ENCODE measurements around the gene AP1G2.
A peak's percentile ranks its signal among the peaks of the same experiment; 100 is the strongest.

AP1G2 gene

DNA sequence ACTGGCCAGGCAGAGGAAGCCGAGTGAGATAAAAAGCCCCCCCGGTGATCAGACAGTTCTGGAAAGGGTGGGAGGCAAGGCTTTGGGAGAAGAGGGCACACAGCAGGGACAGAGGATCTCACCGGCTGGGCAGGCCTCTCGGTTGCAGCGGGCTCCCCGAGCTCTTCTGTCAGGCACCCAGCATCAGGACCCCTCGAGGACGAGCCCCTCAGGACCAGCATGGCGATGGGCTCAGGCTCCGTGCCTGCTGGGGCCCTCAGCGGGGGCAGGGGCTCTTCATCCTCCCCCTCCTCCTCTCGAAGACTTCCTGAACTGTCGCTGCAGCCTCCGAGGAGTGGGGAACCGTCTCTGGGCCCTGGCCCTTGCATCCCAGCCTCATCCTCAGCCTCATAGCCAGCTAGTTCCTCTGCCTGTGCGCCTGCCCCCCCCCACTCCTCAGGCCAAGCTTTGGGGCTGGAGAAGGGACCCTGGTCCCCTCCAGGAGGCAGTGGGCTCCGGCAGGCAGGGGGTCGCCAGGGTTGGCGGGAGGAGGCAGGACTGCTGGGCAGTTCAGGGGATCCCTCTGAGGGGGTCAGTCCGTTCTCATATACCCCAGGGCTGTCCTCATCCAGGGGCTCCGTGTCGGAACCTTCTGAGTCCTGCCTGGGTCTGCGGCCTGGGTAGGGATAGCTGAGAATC lies 3.4 kb upstream of the AP1G2 start:
- no peak for DNase-seq

DNA sequence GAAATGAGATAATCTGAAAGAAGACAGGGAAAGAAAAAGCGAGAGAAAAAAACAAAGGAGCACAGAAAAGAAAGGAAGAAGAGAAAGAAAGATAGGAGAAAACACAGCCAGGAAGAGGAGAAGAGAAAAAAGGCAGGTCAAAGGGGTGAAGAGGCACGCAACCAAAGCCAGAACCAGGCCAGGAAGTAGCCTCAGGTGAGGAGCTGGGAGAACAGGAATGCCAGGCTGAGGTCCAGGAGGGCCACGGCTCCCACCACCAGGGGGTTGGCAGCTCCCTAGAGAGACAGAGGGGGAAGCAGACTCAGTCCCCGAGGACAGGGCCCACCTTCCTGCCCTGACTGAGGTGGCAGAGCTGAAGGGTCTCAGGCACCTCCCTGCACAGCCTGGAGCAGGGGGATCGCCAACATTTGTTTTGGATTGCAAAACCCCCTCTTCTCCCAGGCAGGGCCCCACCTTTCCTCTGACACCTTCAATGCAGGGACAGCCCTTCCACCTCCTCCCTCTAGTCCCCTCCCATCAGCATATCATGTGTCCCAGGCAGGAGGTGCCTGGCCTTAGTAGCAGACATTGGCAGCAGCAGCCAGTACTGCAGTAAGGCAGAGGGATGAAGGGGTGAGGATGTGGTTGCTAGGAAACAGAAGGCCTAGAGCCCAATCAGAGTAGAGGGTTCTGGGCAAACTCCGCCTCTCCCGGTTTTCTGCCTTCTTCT lies 2.0 kb upstream of the AP1G2 start:
- peak; percentile 56 for DNase-seq

DNA sequence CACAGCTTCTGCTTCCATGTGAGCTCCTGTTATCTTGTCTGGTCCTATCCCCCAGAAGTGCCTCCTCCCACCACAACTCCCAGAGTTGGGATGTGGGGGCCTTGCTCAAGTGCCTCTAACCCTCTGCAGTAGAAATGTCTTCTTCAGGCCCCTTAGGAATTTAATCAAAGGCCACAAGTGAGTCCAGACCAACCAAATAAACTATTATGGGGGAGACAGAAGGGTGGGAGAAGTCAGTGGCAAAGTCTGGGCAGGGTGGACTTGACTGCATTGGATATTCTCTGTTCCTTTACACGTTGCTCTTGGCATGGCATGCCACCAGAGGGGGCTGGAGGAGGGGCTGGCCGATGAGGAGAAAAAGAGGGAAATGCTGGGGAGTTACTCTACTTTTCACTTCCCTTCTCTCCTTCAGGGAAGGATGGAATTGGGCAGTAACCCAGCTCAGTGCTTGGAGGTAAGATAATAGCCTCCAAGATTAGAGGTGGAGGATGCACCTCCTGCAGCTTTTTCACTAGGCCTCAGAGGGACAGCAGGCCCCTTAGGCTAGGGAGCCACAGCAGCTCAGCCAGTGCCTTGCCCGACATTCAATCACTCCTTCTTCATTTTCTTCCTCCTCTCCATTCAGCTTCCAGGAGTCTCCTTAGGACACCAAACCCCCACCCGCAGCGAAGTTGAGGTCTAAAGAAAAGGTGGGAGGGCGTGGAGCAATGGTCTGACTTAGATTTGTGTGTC lies 1.2 kb upstream of the AP1G2 start:
- no peak for DNase-seq

DNA sequence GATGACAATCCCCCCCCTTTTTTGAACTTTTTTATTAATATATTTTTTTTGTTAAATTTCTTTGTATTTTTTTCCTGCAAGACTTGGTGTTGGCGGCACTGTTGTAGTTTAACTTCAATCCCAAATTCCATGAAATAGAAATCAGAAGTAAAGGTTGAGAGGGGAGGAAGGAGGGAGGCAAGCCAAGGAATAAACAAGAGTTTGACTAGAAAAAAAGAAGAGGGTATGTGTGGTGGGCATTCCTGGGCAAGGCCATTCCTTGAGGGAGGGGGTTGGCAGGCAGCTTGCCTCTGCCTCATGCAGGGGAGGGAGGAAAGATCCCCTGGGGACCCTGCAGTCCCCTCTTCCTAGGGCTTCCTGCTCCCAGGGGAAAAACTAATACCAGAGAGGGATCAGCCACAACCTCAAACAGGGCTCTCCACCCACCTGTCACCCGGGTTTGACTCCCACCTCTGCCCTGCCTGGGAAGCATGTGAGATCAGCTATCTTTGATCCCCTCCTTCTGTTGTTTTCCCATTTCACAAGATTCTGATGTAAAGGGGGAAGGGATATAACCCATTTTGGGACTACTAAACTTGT lies 519 bp upstream of the AP1G2 start:
- no peak for DNase-seq

DNA sequence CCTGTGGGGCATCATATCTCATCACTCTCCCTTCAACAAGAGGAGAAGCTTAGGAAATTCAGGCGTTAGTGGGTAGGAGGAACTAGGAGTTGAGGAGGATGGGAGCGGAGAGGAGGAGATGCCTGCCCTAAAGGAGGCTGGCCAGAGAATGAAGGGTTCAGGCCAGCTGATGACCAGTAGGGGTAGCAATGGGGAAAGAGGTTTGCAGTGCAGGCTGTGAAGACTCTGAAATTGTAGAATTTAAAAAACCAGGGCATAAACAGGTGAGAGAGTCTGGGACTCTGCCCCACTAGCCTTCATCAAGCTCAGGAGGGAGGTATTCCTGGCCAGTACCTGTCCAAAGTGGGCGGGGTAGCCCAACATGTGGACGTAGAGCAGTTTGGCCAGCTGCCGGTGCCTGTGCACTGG lies 809 bp downstream of the AP1G2 start:
- DNase-seq: no peak

DNA sequence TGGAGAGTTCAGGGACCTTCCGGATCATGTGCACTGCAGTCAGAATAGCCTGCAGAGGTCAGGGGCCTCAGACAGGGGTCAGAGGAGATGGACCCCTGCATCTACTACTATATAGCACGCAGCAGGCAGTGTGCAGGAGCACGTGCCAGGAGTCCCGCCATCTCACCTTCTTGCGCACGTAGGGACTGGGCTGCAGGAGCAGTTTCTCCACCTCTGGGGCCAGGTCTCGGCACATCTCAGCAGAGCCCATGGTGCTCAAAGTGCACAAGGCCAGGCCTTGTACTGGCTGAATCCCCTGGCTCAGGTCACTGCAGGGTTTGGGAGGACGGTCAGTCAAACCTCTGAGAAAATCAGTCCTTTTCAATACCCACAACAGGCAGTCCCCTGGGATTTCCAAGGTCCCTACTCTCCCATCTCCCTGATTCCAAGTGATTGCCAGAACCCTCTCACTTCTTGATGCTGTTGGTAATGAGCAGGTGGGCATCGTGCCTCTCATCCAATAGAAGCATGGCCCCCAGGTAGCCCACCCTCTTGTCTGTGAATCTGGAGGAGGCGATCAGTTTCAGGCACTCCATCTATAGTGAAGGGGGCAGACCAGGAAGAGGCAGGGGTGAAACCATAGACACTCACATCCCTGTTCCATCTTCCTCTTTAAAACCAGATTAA lies 1.3 kb downstream of the AP1G2 start:
- DNase-seq: no peak

DNA sequence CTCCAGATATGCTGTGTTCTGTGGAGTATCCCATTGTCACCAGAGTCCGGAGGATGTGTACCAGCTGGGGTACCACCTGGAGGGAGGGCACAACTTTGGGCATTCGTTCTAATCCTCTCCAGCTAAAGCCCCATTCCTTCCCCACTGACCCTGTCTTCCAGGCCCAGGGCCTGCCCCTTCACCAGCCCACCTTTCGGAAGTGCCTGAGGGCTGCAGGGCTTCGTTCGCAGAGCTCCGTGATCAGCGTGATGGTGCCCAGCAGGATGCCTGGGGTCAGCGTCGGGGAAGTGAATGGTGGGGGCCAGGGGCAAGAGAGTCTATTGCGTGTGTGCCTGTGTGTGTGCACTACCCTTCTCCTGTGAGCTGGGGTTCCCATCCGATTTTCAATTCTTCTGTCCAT lies 2.0 kb downstream of the AP1G2 start:
- DNase-seq: no peak

DNA sequence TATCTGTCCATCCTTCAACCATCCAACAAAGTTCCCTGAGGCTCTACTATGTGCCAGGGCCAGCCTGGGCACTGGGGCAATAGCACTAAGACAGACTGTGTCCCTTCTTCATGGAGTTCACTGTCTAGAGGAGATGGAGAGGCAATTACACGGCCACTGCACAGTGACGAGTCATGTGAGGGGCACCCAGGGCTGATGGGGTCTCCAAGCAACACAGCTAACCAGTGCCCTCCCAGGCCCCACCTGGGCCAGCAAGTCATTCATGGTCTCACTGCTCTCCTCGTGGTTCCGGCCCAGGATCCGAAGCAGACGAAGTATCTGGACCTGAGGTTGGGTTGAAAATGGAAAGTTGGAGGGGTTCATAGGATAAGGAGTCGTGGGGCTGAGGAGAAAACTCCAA lies 2.7 kb downstream of the AP1G2 start:
- no peak for DNase-seq

DNA sequence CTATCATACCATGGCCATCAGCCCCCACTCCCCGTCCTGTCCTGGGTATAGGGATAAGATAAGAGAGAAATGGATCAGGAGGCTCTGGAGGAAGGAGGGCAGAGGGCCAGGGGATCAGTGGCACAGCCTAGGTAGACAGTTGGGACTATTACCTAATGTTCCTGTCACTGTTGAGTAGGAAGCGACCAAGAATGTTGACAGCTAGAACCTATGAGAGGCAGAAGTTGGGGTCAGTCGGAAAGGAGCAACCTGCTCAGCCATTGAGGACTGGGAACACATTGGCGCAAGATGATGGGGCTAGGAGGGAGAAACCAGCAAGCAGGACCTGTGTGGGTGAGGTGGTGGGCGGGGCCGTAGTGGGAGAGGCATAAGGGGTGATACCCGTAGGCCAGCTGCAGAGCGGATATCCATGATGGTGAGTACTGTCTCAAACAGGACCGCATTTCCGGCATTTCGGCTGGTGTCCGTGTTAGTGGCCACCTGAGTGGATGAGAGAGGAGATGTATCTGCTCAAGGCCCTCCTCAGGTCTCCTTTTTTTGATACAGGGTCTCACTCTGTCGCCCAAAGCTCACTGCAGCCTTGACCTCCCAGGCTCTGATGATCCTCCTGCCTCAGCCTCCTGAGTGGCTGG lies 3.3 kb downstream of the AP1G2 start:
- DNase-seq: no peak

DNA sequence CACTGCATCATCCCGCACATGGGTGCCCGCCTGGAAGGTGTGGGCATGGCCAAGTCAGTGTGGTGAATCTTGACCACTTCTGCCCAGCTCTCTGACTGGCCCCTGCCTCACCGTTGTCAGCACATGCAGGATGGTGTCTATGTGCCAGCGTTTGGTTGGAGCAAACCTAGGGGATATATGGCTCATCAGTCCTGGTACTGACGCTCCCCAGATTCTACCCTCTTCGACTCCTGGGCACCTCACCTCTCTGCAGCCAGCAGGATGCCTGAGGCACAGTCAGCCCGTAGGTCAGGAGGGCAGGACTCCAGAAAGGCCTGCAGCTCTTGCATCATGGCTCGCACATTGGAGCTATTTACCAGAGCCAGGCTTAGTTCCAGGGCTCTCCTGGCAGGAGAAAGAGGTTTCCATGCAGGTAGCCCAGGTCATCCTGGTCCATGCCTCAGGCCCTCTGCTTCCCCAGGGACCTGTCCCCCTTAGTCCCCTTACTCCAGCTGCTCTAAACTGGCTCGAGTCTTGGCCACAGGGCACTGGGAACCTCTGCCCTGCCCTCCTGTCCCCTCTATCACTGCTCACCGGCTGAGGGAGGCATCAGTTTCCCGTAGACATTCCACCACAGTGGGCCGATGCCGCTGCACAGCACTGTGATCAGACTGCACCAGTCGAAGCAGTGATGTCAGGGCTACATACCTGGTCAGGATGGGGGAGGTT lies 4.0 kb downstream of the AP1G2 start:
- no peak for DNase-seq

DNA sequence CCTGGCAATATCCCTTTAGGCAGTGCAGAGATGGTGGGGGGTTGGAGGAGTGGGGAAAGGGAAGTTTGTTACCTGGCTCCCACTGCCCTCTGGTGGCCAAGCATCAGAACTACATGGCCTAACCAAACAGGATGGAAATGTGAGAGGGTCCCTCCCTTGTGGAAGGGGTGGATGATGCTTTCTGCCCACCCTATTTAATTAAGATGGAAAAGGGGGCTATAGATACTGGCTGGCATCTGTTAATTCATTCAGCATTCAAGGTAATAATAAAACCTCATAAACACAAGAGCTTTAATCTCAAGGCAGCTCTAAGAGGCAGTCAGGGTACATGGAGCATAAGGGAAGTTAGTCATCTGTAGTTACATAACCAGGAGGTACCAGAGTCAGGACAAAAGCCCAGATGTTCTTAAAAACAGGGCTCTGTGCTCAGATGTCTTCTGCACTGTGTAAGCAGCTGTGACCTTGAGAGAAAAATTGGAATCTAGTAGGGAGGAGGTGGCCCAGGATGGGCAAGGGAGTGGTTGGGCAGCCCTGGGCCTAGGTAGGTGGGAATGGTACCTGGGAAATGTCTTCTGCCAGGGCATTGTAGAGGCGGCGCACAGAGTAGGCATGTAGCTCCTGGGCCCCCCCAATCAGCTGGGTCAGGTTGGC lies 4.6 kb downstream of the AP1G2 start:
- DNase-seq: peak; percentile 15

DNA sequence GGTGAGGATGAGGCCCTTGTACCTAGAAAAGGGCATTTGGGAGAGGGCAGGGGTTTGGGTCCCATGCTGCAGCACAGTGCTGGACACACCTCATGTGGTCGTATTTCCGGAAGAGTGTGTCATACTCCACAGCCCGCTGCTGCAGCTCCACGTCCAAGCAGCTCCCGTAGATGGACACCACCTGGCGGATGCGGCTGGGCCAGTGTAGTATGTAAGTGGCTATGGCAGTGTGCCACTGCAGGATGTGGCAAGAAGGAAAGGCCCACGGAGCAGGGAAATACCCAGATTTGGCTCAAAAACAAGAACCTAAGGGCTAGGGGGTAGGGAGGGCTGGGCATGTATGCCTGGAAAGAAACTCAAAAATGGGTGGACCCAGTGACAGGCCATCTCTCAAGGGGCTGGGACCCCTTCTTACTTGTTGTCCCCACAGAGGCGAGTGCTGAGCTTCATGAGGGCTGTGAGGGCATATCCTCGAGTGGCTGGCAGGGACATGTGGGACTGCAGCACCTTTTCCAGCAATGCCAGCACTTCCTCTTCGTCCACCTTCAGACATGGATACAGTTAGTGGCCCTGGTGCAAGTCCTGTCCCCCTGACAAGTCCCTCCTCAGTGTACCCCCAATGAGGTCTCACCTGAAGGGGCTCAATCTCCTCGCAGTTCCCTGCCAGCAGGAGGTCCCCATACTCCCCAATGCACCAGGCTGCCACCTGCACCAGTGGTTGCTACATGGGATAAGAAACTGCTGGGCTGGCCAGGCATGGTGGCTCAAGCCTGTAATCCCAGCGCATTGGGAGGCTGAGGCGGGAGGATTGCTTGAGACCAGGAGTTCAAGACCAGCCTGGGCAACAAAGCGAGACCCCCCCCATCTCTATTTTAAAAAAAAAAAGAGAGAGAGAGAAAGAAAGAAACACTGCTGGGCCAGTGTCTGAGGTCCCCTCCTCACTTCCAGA lies 5.4 kb downstream of the AP1G2 start:
- no peak for DNase-seq

DNA sequence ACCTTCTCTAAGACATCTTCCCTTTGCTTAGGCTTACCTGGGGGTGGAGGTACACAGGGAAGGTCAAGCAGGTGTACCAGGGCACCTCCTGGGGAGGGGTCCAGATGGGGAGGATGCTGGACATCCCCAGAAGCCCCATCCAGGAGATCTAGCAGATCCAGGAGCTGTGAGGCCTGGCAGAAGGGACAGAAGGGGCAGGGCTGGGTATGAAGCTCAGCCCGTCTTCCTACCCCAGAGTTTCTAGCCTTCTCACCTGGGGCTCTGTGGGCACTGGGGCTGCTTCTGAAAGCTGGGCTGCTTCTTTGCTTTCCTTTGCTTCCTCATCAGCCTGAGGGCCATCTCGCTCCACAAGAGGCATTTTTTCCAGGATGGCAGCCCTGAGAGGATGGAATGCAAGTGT lies 6.3 kb downstream of the AP1G2 start:
- no peak for DNase-seq

DNA sequence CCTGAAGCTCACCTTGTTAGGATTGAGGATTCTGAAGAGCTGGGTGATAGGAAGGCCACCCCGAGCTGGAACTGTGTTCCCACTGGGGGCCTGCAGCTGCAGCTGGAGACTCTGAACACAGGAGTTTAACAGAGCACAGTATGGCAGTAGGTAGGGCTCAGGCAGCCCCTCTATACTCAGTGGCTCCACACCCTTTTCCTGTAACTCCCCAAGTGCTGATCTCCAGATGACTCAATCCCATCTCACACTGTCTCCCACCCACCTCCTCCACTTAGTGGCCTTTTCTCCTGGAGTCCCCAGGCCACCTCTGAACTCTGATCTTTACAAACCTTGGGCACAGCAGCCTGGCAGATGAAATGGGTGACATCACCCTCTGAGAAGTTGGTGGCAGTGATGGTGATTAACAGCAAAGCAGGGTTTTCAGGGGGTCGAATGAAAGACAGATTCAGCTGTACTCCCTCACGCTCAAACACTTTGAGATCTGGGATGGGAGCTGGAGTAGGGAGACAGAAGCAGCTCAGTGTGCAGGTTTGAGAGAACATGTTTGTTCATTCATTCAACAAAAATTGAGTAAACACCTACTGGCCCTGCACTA lies 7.6 kb downstream of the AP1G2 start:
- DNase-seq: no peak

DNA sequence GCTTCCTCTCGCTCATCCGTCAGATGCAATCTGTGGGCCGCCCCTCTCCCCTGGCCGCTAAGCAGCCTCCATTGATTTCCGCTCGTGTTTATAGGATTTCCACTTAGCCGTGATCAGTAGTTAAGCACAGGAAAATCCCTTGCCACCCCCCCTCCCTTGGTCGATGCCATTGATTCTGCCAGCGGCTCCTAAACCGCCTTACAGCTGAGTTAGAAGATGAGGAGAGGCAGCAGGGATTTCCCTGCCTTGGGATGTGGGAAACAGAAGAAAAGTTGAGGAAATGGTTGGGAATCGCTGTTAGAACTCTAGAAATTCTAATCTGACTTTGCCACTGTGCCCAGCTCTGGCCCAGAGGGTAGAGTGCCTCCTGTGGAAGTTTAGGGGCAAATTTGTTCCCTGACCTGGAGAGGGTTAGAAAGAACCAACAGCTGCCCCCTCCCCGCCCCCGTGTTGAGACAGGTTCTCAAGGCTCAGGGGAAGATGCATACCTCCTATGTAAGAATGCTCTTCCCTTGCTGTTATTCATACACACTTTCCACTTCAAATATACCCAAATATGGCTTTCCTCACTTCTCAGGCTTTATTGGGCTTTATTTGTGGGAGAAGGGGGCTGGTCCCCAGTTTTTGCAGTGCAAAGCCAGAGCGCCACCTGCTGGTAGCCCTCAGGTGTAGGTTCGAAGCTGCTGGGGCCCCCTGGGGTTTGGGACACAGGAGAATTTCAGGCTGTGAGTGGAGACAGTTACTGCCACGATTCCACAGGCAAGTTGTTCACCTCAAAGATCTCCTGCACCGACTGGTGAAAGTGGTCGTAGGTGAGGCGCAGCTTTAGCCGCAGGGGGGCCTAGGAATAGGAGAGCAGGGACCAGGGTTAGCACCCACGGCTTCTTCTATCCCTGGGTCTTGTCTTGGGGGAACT lies 8.3 kb downstream of the AP1G2 start:
- no peak for DNase-seq

DNA sequence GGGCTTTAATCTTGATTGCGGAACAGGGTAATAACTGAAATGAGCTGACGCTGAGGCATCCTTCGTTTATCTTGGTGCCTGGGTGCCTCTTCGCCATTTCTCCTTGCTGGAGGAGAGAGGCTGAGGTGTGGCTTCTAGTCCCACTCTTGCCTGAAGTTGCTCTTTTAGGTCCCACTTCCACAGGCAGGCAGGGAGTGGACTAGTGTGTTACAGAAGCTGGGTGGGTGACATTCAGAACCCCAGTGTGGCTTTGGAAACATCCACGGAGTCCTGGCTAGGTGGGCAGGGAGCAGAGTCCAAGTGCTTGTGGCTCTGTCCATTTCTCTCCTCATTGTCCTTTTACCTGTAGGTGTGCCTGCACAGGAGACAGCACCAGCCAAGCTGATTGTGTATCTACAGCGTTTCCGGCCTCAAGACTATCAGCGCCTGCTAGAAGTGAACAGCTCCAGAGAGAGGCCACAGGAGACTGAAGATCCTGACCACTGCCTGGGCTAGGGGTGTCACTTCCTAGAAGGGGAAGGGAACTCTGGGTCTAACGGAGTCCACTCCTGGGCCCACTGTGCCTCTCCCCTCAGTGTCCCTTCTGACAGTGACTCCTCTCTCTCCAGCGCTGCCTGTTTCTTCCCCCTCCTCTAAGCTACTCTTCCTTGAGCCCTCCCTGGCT lies 9.1 kb downstream of the AP1G2 start:
- DNase-seq: no peak

DNA sequence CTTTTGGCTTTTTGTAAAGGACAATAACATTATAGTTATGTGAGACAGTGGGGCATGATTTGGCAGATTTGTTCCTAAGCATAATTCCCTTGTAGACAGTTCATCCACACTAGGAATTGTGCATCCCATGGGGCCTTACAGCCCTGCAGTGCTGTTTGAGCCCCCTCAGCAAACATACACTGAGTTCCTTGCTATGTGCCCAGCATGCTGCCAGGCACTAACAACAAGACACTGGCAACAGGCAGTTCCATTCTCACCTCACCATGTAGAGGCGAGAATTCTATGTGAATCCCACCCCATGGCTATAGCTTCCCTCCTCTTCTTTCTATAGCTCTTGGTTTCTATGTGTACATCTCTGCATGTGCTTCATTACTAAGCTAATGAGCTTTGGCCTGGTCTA lies 9.6 kb downstream of the AP1G2 start:
- no peak for DNase-seq

DNA sequence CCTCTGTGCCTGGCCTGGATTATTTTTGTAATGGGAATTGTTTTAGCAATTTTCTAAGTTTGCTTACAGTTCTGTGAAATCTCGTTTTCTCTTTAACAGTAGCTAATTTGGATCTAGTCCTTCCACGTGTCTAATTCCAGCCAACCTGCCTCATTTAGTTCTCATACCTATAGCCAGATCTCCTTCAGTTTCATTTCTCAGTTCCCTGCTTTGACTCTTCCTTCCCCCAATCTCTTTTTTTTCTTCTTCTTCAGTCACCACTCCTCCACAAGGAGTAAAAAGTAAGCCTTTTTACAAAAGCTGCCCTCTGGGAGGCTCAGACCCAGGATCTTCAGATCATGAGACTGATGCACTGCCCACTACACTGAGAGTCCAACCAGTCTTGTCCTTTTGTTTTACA lies 10.1 kb downstream of the AP1G2 start:
- no peak for DNase-seq

All from DMS153 (cell line).